Neural cell (in vitro differentiated cells): Measurements from ENCODE around the gene CBFA2T3. TPM values are rescaled to one million over a fixed set of nuclear protein-coding genes. Genes with fewer than 3 reads are reported as not detected.

Experiments
- H2AFZ ChIP-seq: fragments of 200-600, 300-800 bp; sonication (generic), shearing (Covaris generic); 2 replicates; pipeline ENCODE4 v1.6.0; 2014; ENCODE audit warnings: low read depth, mild to moderate bottlenecking, antibody characterized with exemption, low read length, moderate library complexity
- H3F3A ChIP-seq: fragments of 200-600 bp; shearing (Covaris generic); 2 replicates; pipeline ENCODE4 v1.6.1; 2016; ENCODE audit warnings: mild to moderate bottlenecking, moderate library complexity, mixed read lengths, antibody characterized with exemption, low read length; ENCODE audit not compliant: insufficient read depth, poor library complexity, severe bottlenecking
- H3K27ac ChIP-seq: fragments of 200-600, 300-800 bp; sonication (generic), shearing (Covaris generic); 2 replicates; pipeline ENCODE4 v1.5.1; 2014; ENCODE audit warnings: mild to moderate bottlenecking, low read length, moderate library complexity
- H3K27me3 ChIP-seq: fragments of 300-800, 200-600 bp; sonication (generic), shearing (Covaris generic); 2 replicates; pipeline ENCODE4 v1.6.0; 2014; ENCODE audit warnings: mild to moderate bottlenecking, low read depth, low read length, moderate library complexity; ENCODE audit not compliant: insufficient read depth
- H3K36me3 ChIP-seq: fragments of 300-800, 200-600 bp; sonication (generic), shearing (Covaris generic); 2 replicates; pipeline ENCODE4 v1.5.1; 2014; ENCODE audit warnings: mild to moderate bottlenecking, antibody characterized with exemption, low read length, moderate library complexity; ENCODE audit not compliant: insufficient read depth
- H3K4me2 ChIP-seq: fragments of 300-800, 200-600 bp; sonication (generic), shearing (Covaris generic); 2 replicates; pipeline ENCODE4 v1.6.0; 2014; ENCODE audit warnings: mild to moderate bottlenecking, low read length
- H3K4me3 ChIP-seq: fragments of 300-800, 200-600 bp; sonication (generic), shearing (Covaris generic); 2 replicates; pipeline ENCODE4 v1.5.1; 2014; ENCODE audit warnings: mild to moderate bottlenecking, low read length, moderate library complexity
- H3K79me2 ChIP-seq: fragments of 200-600 bp; shearing (Covaris generic); replicated peaks from 2 replicates; pipeline ENCODE4 v1.6.0; 2014; ENCODE audit warnings: mild to moderate bottlenecking, low read length, moderate library complexity; ENCODE audit not compliant: insufficient read depth
- H3K9ac ChIP-seq: fragments of 300-800, 200-600 bp; sonication (generic), shearing (Covaris generic); 2 replicates; pipeline ENCODE4 v1.6.1; 2016; ENCODE audit warnings: mild to moderate bottlenecking, low read length, mixed read lengths
- H3K9me2 ChIP-seq: fragments of 200-600 bp; shearing (Covaris generic); 2 replicates; pipeline ENCODE4 v1.6.1; 2016; ENCODE audit warnings: mild to moderate bottlenecking, low read length, mixed read lengths; ENCODE audit not compliant: insufficient read depth
- H3K9me3 ChIP-seq: fragments of 200-600, 300-800 bp; sonication (generic), shearing (Covaris generic); 2 replicates; pipeline ENCODE4 v1.6.1; 2016; ENCODE audit warnings: mild to moderate bottlenecking, mixed run types, low read length, moderate library complexity, mixed read lengths
- H4K20me1 ChIP-seq: fragments of 200-600 bp; shearing (Covaris generic); 2 replicates; pipeline ENCODE4 v1.6.1; 2016; ENCODE audit warnings: mild to moderate bottlenecking, mixed run types; ENCODE audit not compliant: insufficient read depth
- CTCF ChIP-seq: fragments of 450-650 bp; IDR thresholded peaks from 2 replicates; pipeline ENCODE4 v1.5.1; 2014; ENCODE audit warnings: antibody characterized with exemption, mild to moderate bottlenecking, moderate library complexity; ENCODE audit not compliant: poor library complexity, severe bottlenecking
- EP300 ChIP-seq: fragments of 450-650 bp; conservative IDR thresholded peaks from 2 replicates; pipeline ENCODE4 v1.6.1; 2014; ENCODE audit warnings: antibody characterized with exemption, mild to moderate bottlenecking, moderate library complexity; ENCODE audit not compliant: poor library complexity, severe bottlenecking
- EZH2 ChIP-seq: fragments of 200-600, 300-800 bp; shearing (Covaris generic), sonication (generic); IDR thresholded peaks from 2 replicates; pipeline ENCODE4 v1.6.1; 2014; ENCODE audit warnings: antibody characterized with exemption, low read length, borderline replicate concordance, mild to moderate bottlenecking; ENCODE audit not compliant: insufficient read depth, poor library complexity, severe bottlenecking
- MXI1 ChIP-seq: fragments of 450-650 bp; conservative IDR thresholded peaks from 2 replicates; pipeline ENCODE4 v1.6.1; 2014; ENCODE audit warnings: antibody characterized with exemption, mild to moderate bottlenecking; ENCODE audit not compliant: poor library complexity, severe bottlenecking
- POLR2AphosphoS5 ChIP-seq: IDR thresholded peaks from 2 replicates; pipeline ENCODE4 v1.6.1; 2012
- RAD21 ChIP-seq: fragments of 450-650 bp; conservative IDR thresholded peaks from 2 replicates; pipeline ENCODE4 v1.6.1; 2014; ENCODE audit warnings: antibody characterized with exemption, mild to moderate bottlenecking, moderate library complexity
- REST ChIP-seq: IDR thresholded peaks from 2 replicates; pipeline ENCODE4 v1.6.1; 2012; ENCODE audit warnings: borderline replicate concordance
- SMC3 ChIP-seq: fragments of 450-650 bp; conservative IDR thresholded peaks from 2 replicates; pipeline ENCODE4 v1.6.1; 2014; ENCODE audit warnings: antibody characterized with exemption, mild to moderate bottlenecking, moderate library complexity; ENCODE audit not compliant: poor library complexity
- TAF1 ChIP-seq: IDR thresholded peaks from 2 replicates; pipeline ENCODE4 v1.6.1; 2012; ENCODE audit warnings: low read depth
- polyA plus RNA-seq: library from polyadenylated mRNA; depleted of rRNA; stranded (reverse); fragments of >200 nt; gene quantifications from 2 replicates; pipeline ENCODE4 v1.2.3, GENCODE V29; 2014

CBFA2T3 gene
- polyA plus RNA-seq, 1 donor from 2014 or later, result 2.1 TPM

GRCh38 chr16:88985521-88985920, 8.5 kb upstream of the CBFA2T3 start:
- no peaks in the 10 kb centered on the region for H4K20me1 ChIP-seq
- H2AFZ ChIP-seq, result no peak overlapping the region
- no peak for TF ChIP-seq EZH2
- TF ChIP-seq SMC3, result no peak
- no peak for TF ChIP-seq CTCF
- TF ChIP-seq REST, result no peak
- no peak for TF ChIP-seq MXI1
- TF ChIP-seq TAF1, result no peak
- TF ChIP-seq POLR2AphosphoS5, result no peak
- no peak for TF ChIP-seq RAD21
- no peak for TF ChIP-seq EP300
- H3K9ac ChIP-seq, result no peak overlapping the region
- no peaks in the 10 kb centered on the region for H3K36me3 ChIP-seq
- H3F3A ChIP-seq, result no peaks in the 10 kb centered on the region
- H3K9me3 ChIP-seq, result no peaks in the 10 kb centered on the region
- no peak overlapping the region for H3K4me3 ChIP-seq
- no peaks in the 10 kb centered on the region for H3K79me2 ChIP-seq
- H3K27ac ChIP-seq, result no peak overlapping the region
- H3K27me3 ChIP-seq, result no peaks in the 10 kb centered on the region
- H3K9me2 ChIP-seq, result no peaks in the 10 kb centered on the region
- H3K4me2 ChIP-seq, result no peak overlapping the region

GRCh38 chr16:88983771-88984687, 7.0 kb upstream of the CBFA2T3 start:
- Histone ChIP-seq H3K4me2 (no peak overlapping the region), H3K27ac (no peak overlapping the region), H3K36me3 (no peaks in the 10 kb centered on the region), H3K9ac (no peak overlapping the region), H3K4me3 (no peak overlapping the region), H3K9me3 (no peaks in the 10 kb centered on the region), H2AFZ (no peak overlapping the region), H3K9me2 (no peaks in the 10 kb centered on the region), H4K20me1 (no peaks in the 10 kb centered on the region), H3F3A (no peaks in the 10 kb centered on the region), H3K27me3 (no peaks in the 10 kb centered on the region), H3K79me2 (no peaks in the 10 kb centered on the region)
- no peak for TF ChIP-seq CTCF
- TF ChIP-seq REST, result no peak
- TF ChIP-seq EZH2, result no peak
- no peak for TF ChIP-seq POLR2AphosphoS5
- TF ChIP-seq SMC3, result no peak
- TF ChIP-seq EP300, result no peak
- TF ChIP-seq RAD21, result no peak
- no peak for TF ChIP-seq TAF1
- TF ChIP-seq MXI1, result no peak
